HCT116 (cell line): ENCODE results near the gene TNFAIP3. TPM values are rescaled to one million over a fixed set of nuclear protein-coding genes. Genes with fewer than 3 reads are reported as not detected.

ENCODE experiments used
- ATAC-seq: fragments of 200-7000 bp; cut with Tn5 transposase; 2 replicates; pipeline ENCODE4 v1.9.1; 2020; ENCODE audit warnings: mild to moderate bottlenecking, moderate library complexity
- BruUV-seq: library from RNA; stranded (reverse); fragments of 400-500 nt; replicated peaks from 2 replicates; lab custom pipeline; 2021; lab: Mats Ljungman, UMichigan
- CTCF ChIA-PET: fragments of 300-600 bp; sonication (Branson Sonifier 250); formaldehyde crosslinking; loops from one replicate; lab custom pipeline; 2021; ENCODE audit warnings: antibody characterized with exemption; lab: Charles Lee
- POLR2A ChIA-PET: fragments of 300-600, 350-600 bp; sonication (Branson Sonifier 250); formaldehyde crosslinking; loops from one replicate; lab custom pipeline; 2021; ENCODE audit warnings: antibody characterized with exemption; lab: Charles Lee
- RAD21 ChIA-PET, 2 experiments: fragments of 300-600 bp; sonication (Branson Sonifier 250); formaldehyde crosslinking; loops; one replicate each; lab custom pipeline; 2023; ENCODE audit warnings: low total read pairs in 2 of 2; ENCODE audit not compliant: uncharacterized antibody in 2 of 2, unreplicated experiment in 2 of 2, low non-redundant PET in 1 of 2; lab: Charles Lee
- DNase-seq: peaks from one replicate; pipeline ENCODE4 v3.0.0-alpha.2; 2010; ENCODE audit warnings: low read depth, low spot score
- H2AFZ ChIP-seq: fragments of 200-600 bp; shearing (Covaris generic), sonication (generic); 2 replicates; pipeline ENCODE4 v1.6.1; 2017; ENCODE audit warnings: low read depth, mixed run types, mixed read lengths, antibody characterized with exemption, low read length; ENCODE audit not compliant: poor library complexity, severe bottlenecking
- H3K27ac ChIP-seq: 2 replicates; pipeline ENCODE4 v1.5.1; 2012; ENCODE audit warnings: low read depth, low read length
- H3K27me3 ChIP-seq: fragments of 200-600 bp; sonication (generic); 2 replicates; pipeline ENCODE4 v1.6.1; 2016; ENCODE audit warnings: mixed run types, low read length, mixed read lengths; ENCODE audit not compliant: insufficient read depth
- H3K36me3 ChIP-seq, 2 experiments: fragments of 200-500 bp in 1 of 2; fragments of 200-600 bp in 1 of 2; sonication (Bioruptor generic) in 1 of 2; sonication (generic) in 1 of 2; 2 replicates each; pipeline versions ENCODE4 v1.5.1 to v1.6.1; 2014 to 2016; ENCODE audit warnings: low read length in 2 of 2, inconsistent platforms in 1 of 2, mixed read lengths in 1 of 2, mixed run types in 1 of 2; ENCODE audit not compliant: insufficient read depth in 2 of 2, control insufficient read depth in 1 of 2
- H3K4me1 ChIP-seq, 2 experiments: fragments of 200-600 bp in 1 of 2; sonication (generic) in 1 of 2; 2 replicates each; pipeline versions ENCODE4 v1.5.1 to v1.6.1; 2012 to 2017; ENCODE audit warnings: low read length in 2 of 2, inconsistent platforms in 1 of 2, mild to moderate bottlenecking in 1 of 2, mixed read lengths in 1 of 2, mixed run types in 1 of 2, moderate library complexity in 1 of 2; ENCODE audit not compliant: insufficient read depth in 2 of 2, control insufficient read depth in 1 of 2
- H3K4me2 ChIP-seq: fragments of 200-600 bp; sonication (generic); 2 replicates; pipeline ENCODE4 v1.6.1; 2017; ENCODE audit warnings: mixed run types, low read length, mixed read lengths
- H3K4me3 ChIP-seq, 2 experiments: fragments of 200-600 bp in 1 of 2; sonication (generic) in 1 of 2; replicated peaks in 1 of 2; 2 replicates each; pipeline ENCODE4 v1.5.1; 2011 to 2016; ENCODE audit warnings: low read length in 2 of 2, control low read depth in 1 of 2, low read depth in 1 of 2, mild to moderate bottlenecking in 1 of 2, mixed read lengths in 1 of 2, mixed run types in 1 of 2
- H3K79me2 ChIP-seq: fragments of 200-600 bp; sonication (generic); 2 replicates; pipeline ENCODE4 v1.6.1; 2017; ENCODE audit warnings: mild to moderate bottlenecking, mixed run types, low read length, moderate library complexity, mixed read lengths; ENCODE audit not compliant: insufficient read depth
- H3K9ac ChIP-seq: fragments of 200-600 bp; sonication (generic); 2 replicates; pipeline ENCODE4 v1.6.1; 2016; ENCODE audit warnings: low read length, mixed read lengths
- H3K9me2 ChIP-seq: fragments of 200-600 bp; sonication (generic), shearing (Covaris generic); 2 replicates; pipeline ENCODE4 v1.6.1; 2017; ENCODE audit warnings: mixed run types, mild to moderate bottlenecking, moderate library complexity; ENCODE audit not compliant: insufficient read depth
- H3K9me3 ChIP-seq, 2 experiments: fragments of 200-500 bp in 1 of 2; fragments of 200-600 bp in 1 of 2; sonication (Bioruptor generic) in 1 of 2; sonication (generic) in 1 of 2; 2 replicates each; pipeline ENCODE4 v1.6.1; 2014 to 2017; ENCODE audit warnings: low read length in 2 of 2, mixed read lengths in 2 of 2, inconsistent platforms in 1 of 2, low read depth in 1 of 2, mild to moderate bottlenecking in 1 of 2, mixed run types in 1 of 2, moderate library complexity in 1 of 2; ENCODE audit not compliant: control insufficient read depth in 1 of 2, insufficient read depth in 1 of 2
- H4K20me1 ChIP-seq: fragments of 200-600 bp; sonication (generic), shearing (Covaris generic); 2 replicates; pipeline ENCODE4 v1.6.1; 2017; ENCODE audit warnings: mixed run types, mild to moderate bottlenecking, moderate library complexity; ENCODE audit not compliant: insufficient read depth
- CEBPB ChIP-seq: IDR thresholded peaks from 2 replicates; pipeline ENCODE4 v1.6.1; 2012; ENCODE audit warnings: low read depth
- EGR1 ChIP-seq: IDR thresholded peaks from 2 replicates; pipeline ENCODE4 v1.6.1; 2012; ENCODE audit warnings: low read depth
- EZH2phosphoT487 ChIP-seq: fragments of 200-600 bp; IDR thresholded peaks from 2 replicates; pipeline ENCODE4 v1.6.1; 2018; ENCODE audit warnings: antibody characterized with exemption, borderline replicate concordance
- JUND ChIP-seq: IDR thresholded peaks from 2 replicates; pipeline ENCODE4 v1.6.1; 2012
- POLR2A ChIP-seq: IDR thresholded peaks from 2 replicates; pipeline ENCODE4 v1.7.0; 2011; ENCODE audit warnings: borderline replicate concordance; ENCODE audit not compliant: insufficient read depth, insufficient read length; ENCODE audit errors: extremely low read depth
- POLR2AphosphoS5 ChIP-seq: IDR thresholded peaks from 2 replicates; pipeline ENCODE4 v1.6.1; 2011; ENCODE audit warnings: mild to moderate bottlenecking, low read depth, low read length, moderate library complexity
- SIN3A ChIP-seq: IDR thresholded peaks from 2 replicates; pipeline ENCODE4 v1.6.1; 2012; ENCODE audit warnings: low read depth
- SP1 ChIP-seq: IDR thresholded peaks from 2 replicates; pipeline ENCODE4 v1.6.1; 2012; ENCODE audit warnings: low read depth
- SRF ChIP-seq: IDR thresholded peaks from 2 replicates; pipeline ENCODE4 v1.6.1; 2012; ENCODE audit warnings: low read depth
- TCF7L2 ChIP-seq: IDR thresholded peaks from 2 replicates; pipeline ENCODE4 v1.7.0; 2011; ENCODE audit warnings: borderline replicate concordance, inconsistent platforms; ENCODE audit not compliant: insufficient read depth, insufficient read length; ENCODE audit errors: extremely low read depth
- YY1 ChIP-seq: IDR thresholded peaks from 2 replicates; pipeline ENCODE4 v1.6.1; 2011; ENCODE audit warnings: low read length, low read depth, moderate library complexity, mild to moderate bottlenecking; ENCODE audit not compliant: insufficient replicate concordance; ENCODE audit errors: extremely low read depth
- ZFX ChIP-seq: fragments of 450-650 bp; IDR thresholded peaks from 2 replicates; pipeline ENCODE4 v1.6.1; 2017
- ZNF274 ChIP-seq: fragments of 200-500 bp; sonication (Bioruptor generic); IDR thresholded peaks from 2 replicates; pipeline ENCODE4 v1.6.1; 2014; ENCODE audit warnings: mild to moderate bottlenecking, low read depth, low read length, inconsistent platforms
- intact Hi-C: fragments of 100-400 bp; cut with micrococcal nuclease; formaldehyde crosslinking; loops from 2 replicates; pipeline ENCODE4 v1.10.0; 2022
- total RNA-seq: library from RNA; stranded (reverse); gene quantifications from one replicate; pipeline ENCODE4 v1.2.1, GENCODE V29; 2021; ENCODE audit not compliant: unreplicated experiment
- TF ChIP-seq, protein P1 (sequence below): IDR thresholded peaks from 2 replicates; pipeline ENCODE4 v1.6.1; 2011; ENCODE audit warnings: mild to moderate bottlenecking, low read length, moderate library complexity; ENCODE audit not compliant: insufficient replicate concordance; ENCODE audit errors: extremely low read depth
- TF ChIP-seq, protein P2 (sequence below), 3 experiments: fragments of 200-600 bp in 1 of 3; sonication (generic) in 1 of 3; IDR thresholded peaks in 2 of 3; conservative IDR thresholded peaks in 1 of 3; 2 replicates each; pipeline ENCODE4 v1.5.1; 2012 to 2017; ENCODE audit warnings: low read depth in 2 of 3, low read length in 2 of 3, antibody characterized with exemption in 1 of 3, borderline replicate concordance in 1 of 3, control low read depth in 1 of 3, mild to moderate bottlenecking in 1 of 3, mixed read lengths in 1 of 3, mixed run types in 1 of 3, moderate library complexity in 1 of 3; ENCODE audit not compliant: insufficient read depth in 1 of 3

The TNFAIP3 gene
- total RNA-seq, 1 experiment from 2014 or later: 4.4 TPM

DNA sequence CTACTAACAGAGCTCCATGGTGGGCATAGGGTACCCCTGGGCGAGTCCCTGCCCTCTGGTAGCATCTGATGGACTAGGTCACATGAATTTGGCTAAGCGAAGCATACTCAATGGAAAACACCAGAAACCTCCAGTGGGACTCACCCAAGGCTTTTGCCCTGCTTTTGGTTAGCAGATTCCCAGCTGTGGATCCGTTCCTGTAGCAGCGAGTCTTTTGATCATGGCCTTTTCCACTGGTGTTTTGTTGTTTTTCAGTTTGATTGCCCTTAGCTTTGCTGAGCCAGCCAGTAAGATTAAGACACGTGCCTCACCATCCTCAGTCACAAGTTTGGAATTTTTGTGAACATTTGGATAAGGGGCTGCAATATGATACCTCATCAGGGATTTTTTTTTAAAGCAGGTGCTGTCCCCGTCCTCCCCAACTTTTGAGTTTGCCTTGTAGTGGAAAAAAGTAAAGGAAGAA, 8.0 kb downstream of the TNFAIP3 start:
- no peaks in the 10 kb centered on the region for H3K9me3 ChIP-seq
- no peak overlapping the region for H3K4me2 ChIP-seq
- POLR2A ChIA-PET: no interaction called here
- no peak for DNase-seq
- H3K27ac ChIP-seq: no peak overlapping the region
- BruUV-seq: no TSS peak
- peaks cover 4 to 6% of the 10 kb centered on the region in 2 experiments; a peak in 1 of 4 replicates for H3K36me3 ChIP-seq
- intact Hi-C loops: no loop called here
- no peak for ATAC-seq
- TF ChIP-seq TCF7L2 (no peak), ZNF274 (no peak), EZH2phosphoT487 (no peak), EGR1 (no peak), SP1 (no peak), POLR2A (no peak), POLR2AphosphoS5 (no peak), JUND (no peak), ZFX (no peak), CEBPB (no peak), SIN3A (no peak), YY1 (no peak), SRF (no peak)
- TF ChIP-seq, protein P1, sequence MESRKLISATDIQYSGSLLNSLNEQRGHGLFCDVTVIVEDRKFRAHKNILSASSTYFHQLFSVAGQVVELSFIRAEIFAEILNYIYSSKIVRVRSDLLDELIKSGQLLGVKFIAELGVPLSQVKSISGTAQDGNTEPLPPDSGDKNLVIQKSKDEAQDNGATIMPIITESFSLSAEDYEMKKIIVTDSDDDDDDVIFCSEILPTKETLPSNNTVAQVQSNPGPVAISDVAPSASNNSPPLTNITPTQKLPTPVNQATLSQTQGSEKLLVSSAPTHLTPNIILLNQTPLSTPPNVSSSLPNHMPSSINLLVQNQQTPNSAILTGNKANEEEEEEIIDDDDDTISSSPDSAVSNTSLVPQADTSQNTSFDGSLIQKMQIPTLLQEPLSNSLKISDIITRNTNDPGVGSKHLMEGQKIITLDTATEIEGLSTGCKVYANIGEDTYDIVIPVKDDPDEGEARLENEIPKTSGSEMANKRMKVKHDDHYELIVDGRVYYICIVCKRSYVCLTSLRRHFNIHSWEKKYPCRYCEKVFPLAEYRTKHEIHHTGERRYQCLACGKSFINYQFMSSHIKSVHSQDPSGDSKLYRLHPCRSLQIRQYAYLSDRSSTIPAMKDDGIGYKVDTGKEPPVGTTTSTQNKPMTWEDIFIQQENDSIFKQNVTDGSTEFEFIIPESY: no peak
- TF ChIP-seq, protein P2, sequence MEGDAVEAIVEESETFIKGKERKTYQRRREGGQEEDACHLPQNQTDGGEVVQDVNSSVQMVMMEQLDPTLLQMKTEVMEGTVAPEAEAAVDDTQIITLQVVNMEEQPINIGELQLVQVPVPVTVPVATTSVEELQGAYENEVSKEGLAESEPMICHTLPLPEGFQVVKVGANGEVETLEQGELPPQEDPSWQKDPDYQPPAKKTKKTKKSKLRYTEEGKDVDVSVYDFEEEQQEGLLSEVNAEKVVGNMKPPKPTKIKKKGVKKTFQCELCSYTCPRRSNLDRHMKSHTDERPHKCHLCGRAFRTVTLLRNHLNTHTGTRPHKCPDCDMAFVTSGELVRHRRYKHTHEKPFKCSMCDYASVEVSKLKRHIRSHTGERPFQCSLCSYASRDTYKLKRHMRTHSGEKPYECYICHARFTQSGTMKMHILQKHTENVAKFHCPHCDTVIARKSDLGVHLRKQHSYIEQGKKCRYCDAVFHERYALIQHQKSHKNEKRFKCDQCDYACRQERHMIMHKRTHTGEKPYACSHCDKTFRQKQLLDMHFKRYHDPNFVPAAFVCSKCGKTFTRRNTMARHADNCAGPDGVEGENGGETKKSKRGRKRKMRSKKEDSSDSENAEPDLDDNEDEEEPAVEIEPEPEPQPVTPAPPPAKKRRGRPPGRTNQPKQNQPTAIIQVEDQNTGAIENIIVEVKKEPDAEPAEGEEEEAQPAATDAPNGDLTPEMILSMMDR (IDR thresholded peaks at IDR 0.05 in 2 of 3, conservative IDR thresholded peaks at IDR 0.05 in 1 of 3; ENCODE audit: borderline replicate concordance in 1 of 3, insufficient read depth in 1 of 3, low read depth in 2 of 3, low read length in 2 of 3): no peak
- no peak overlapping the region for H3K4me3 ChIP-seq
- no peaks in the 10 kb centered on the region for H3K9me2 ChIP-seq
- no peaks in the 10 kb centered on the region for H4K20me1 ChIP-seq
- no peaks in the 10 kb centered on the region for H3K79me2 ChIP-seq
- CTCF ChIA-PET: no interaction called here
- H3K4me1 ChIP-seq: no peaks in the 10 kb centered on the region; a peak in 1 of 4 replicates
- H3K27me3 ChIP-seq: no peaks in the 10 kb centered on the region
- RAD21 ChIA-PET: no interaction called here
- no peak overlapping the region for H2AFZ ChIP-seq
- H3K9ac ChIP-seq: no peak overlapping the region
